Skeletal muscle tissue (tissue), 4 donors: ENCODE measurements around the gene RAPGEF4. TPM values are rescaled to one million over a fixed set of nuclear protein-coding genes. Genes with fewer than 3 reads are reported as not detected.
"Not testable (repeated sequence)": the region's sequence is repeated elsewhere in the genome, so short reads cannot be mapped to it uniquely, and the experiment has no call there.

Source experiments
- H3K27ac ChIP-seq: one replicate; pipeline ENCODE4 v1.7.0; 2013; ENCODE audit warnings: mild to moderate bottlenecking, low read depth, low read length, inconsistent platforms
- H3K27me3 ChIP-seq, 3 donors: one replicate each; pipeline ENCODE4 v1.7.0; 2013; ENCODE audit warnings: low read length in 3 of 3; ENCODE audit not compliant: control insufficient read depth in 3 of 3, insufficient read depth in 3 of 3
- H3K36me3 ChIP-seq, 3 donors: one replicate each; pipeline ENCODE4 v1.7.0; 2013; ENCODE audit warnings: low read length in 3 of 3; ENCODE audit not compliant: control insufficient read depth in 3 of 3, insufficient read depth in 3 of 3
- H3K4me1 ChIP-seq, 3 donors: one replicate each; pipeline ENCODE4 v1.7.0; 2013; ENCODE audit warnings: low read length in 3 of 3, mild to moderate bottlenecking in 3 of 3; ENCODE audit not compliant: control insufficient read depth in 3 of 3, insufficient read depth in 3 of 3
- H3K4me3 ChIP-seq, 3 donors: one replicate each; pipeline ENCODE4 v1.7.0; 2013; ENCODE audit warnings: low read length in 3 of 3
- H3K9ac ChIP-seq, 3 donors: one replicate each; pipeline ENCODE4 v1.7.0; 2013; ENCODE audit warnings: low read length in 3 of 3, mild to moderate bottlenecking in 3 of 3, moderate library complexity in 2 of 3, low read depth in 1 of 3
- H3K9me3 ChIP-seq, 3 donors: one replicate each; pipeline ENCODE4 v1.7.0; 2013; ENCODE audit warnings: low read length in 3 of 3; ENCODE audit not compliant: control insufficient read depth in 3 of 3
- total RNA-seq: library from RNA; depleted of rRNA; stranded (reverse); fragments of >200 nt; gene quantifications from one replicate; pipeline ENCODE4 v1.2.3, GENCODE V29; 2014
- donor health status: Osteomylitis.

Gene RAPGEF4
- total RNA-seq, 1 donor from 2014 or later: 5.7 TPM

DNA sequence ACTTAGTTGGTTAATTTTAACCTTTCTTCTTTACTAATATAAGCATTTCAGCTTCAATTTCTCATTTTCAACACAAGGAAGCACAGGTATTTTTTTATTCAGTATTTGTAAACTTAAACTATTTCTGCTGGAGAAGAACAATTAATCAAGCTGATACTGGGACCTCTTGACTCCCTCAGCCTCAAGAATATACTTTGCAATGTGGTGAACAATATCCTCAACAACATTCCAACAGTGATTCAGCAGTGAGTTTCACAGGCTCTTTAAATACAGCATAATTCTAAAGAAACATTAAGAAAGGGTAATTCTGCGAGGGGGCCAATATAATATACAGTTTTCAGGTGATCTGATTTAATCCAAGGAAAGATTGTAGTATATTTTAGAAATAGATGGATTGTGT is 10.0 kb downstream of the RAPGEF4 start:
- Histone ChIP-seq H3K36me3 (no peaks in the 10 kb centered on the region), H3K27me3 (no peaks in the 10 kb centered on the region), H3K27ac (no peak overlapping the region), H3K9me3 (peaks cover 0 to 6% (median 2%) of the 10 kb centered on the region in 3 donors), H3K4me3 (no peak overlapping the region), H3K4me1 (no peaks in the 10 kb centered on the region), H3K9ac (no peak overlapping the region)

DNA sequence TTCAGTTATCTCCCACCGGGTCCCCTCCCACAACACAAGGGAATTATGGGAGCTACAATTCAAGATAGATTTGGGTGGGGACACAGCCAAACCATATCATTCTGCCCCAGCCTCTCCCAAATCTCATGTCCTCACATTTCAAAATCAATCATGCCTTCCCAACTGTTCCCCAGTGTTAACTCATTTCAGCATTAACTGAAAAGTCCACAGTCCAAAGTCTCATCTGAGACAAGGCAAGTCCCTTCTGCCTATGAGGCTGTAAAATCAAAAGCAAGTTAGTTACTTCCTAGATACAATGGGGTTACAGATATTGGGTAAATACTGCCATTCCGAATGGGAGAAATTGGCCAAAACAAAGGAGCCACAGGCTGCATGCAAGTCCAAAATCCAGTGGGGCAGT is 12.9 kb downstream of the RAPGEF4 start:
- not testable (repeated sequence) for H3K27ac ChIP-seq, H3K9me3 ChIP-seq, H3K27me3 ChIP-seq, H3K4me3 ChIP-seq, H3K4me1 ChIP-seq, H3K9ac ChIP-seq, H3K36me3 ChIP-seq

DNA sequence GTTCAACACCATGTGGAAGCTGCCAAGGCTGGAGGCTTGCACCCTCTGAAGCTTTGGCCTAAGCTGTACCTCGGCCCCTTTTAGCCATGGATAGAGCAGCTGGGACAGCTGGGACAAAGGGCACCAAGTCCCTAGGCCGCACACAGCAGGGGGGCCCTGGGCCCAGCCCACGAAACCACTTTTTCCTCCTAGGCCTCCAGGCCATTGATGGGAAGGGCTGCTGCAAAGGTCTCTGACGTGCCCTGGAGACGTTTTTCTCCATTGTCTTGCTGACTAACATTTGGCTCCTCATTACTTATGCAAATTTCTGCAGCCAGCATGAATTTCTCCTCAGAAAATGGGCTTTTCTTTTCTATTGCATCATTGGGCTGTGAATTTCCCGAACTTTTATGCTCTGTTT is 13.7 kb downstream of the RAPGEF4 start:
- H3K9me3 ChIP-seq: peaks cover 0 to 2% (median 0%) of the 10 kb centered on the region in 3 donors
- no peak overlapping the region for H3K4me3 ChIP-seq
- no peak overlapping the region for H3K27ac ChIP-seq
- H3K27me3 ChIP-seq: no peaks in the 10 kb centered on the region
- no peaks in the 10 kb centered on the region for H3K36me3 ChIP-seq
- no peak overlapping the region for H3K9ac ChIP-seq
- H3K4me1 ChIP-seq: no peaks in the 10 kb centered on the region

DNA sequence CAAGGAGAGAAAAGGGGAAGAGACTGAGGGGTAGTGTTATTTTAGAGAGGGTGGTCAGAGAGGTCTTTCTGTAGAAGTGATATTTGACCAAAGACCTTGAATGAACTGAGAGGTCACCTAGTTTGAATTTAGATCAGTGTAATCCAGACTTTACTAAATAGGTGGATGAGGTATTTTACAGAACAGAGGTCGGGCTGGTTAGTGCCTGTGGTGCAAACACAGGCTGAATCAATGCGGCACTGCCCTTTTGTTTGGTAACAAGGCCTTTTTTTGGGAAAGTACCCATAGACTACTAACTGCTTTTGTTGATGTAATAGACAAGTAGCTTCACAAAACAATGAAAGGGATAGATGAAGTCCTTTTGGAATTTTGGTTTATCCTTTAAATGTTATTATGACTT is 15.9 kb downstream of the RAPGEF4 start:
- Histone ChIP-seq H3K27me3 (no peaks in the 10 kb centered on the region), H3K9ac (no peak overlapping the region), H3K9me3 (no peaks in the 10 kb centered on the region), H3K4me1 (no peaks in the 10 kb centered on the region), H3K36me3 (no peaks in the 10 kb centered on the region), H3K27ac (no peak overlapping the region), H3K4me3 (no peak overlapping the region)

DNA sequence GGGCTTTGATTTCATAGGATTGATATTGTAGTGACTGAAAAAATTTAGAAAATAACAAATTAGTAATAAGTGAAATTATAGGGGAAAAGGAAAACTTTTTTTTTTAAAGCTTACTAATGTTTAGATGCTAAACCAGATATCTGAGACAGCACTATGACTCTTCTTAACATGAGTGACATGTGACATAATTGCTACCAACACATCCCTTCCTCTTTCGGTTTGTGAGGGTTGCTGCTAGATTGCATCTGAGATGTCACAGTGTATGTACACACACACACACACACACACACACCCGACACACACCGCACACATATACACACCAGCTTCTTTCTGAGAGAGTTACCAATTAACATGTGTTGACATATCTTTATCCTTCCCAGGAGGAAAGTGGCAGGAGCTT is 18.0 kb downstream of the RAPGEF4 start:
- Histone ChIP-seq H3K4me1 (no peaks in the 10 kb centered on the region), H3K27ac (no peak overlapping the region), H3K4me3 (no peak overlapping the region), H3K9me3 (no peaks in the 10 kb centered on the region), H3K36me3 (no peaks in the 10 kb centered on the region), H3K9ac (no peak overlapping the region), H3K27me3 (no peaks in the 10 kb centered on the region)

DNA sequence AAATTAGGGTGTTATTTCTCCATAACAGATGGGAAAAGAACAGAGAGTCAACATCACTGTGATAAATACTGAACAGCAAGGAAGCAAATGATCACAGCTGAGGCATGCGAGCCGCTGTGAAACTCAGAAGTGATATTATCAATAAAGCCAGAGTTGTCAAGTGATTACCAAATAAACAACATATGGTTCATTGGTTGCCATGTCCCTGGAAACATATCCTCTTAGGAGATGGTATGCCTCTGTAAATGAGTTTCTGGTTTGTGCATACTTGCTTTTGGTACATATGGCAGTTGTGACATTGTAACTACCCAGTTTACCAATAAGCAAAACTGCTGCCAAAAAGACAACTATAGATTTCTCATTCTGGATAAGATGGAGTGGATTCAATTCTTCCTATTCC is 23.8 kb downstream of the RAPGEF4 start:
- Histone ChIP-seq H3K27me3 (no peaks in the 10 kb centered on the region), H3K4me1 (no peaks in the 10 kb centered on the region), H3K4me3 (no peak overlapping the region), H3K36me3 (no peaks in the 10 kb centered on the region), H3K27ac (no peak overlapping the region), H3K9me3 (no peaks in the 10 kb centered on the region), H3K9ac (no peak overlapping the region)

DNA sequence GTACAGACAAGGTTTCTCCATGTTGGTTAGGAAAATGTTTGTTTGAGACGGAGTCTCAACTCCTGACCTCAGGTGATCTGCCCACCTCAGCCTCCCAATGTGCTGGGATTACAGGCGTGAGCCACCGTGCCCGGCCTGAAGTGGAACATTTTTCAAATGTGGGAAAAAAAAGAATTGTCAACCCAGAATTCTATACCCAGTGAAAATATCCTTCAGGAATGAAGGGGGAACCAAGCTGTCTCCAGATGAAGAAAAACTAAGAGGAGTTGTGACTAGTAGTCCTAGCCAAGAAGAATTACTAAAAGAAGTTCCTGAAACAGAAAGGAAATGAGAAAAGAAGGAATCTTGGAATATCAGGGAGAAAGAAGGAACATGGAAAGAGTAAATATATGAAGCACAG is 25.7 kb downstream of the RAPGEF4 start:
- no peaks in the 10 kb centered on the region for H3K27me3 ChIP-seq
- H3K36me3 ChIP-seq: no peaks in the 10 kb centered on the region
- H3K9ac ChIP-seq: no peak overlapping the region
- H3K9me3 ChIP-seq: no peaks in the 10 kb centered on the region
- H3K4me3 ChIP-seq: no peak overlapping the region
- no peaks in the 10 kb centered on the region for H3K4me1 ChIP-seq
- no peak overlapping the region for H3K27ac ChIP-seq

DNA sequence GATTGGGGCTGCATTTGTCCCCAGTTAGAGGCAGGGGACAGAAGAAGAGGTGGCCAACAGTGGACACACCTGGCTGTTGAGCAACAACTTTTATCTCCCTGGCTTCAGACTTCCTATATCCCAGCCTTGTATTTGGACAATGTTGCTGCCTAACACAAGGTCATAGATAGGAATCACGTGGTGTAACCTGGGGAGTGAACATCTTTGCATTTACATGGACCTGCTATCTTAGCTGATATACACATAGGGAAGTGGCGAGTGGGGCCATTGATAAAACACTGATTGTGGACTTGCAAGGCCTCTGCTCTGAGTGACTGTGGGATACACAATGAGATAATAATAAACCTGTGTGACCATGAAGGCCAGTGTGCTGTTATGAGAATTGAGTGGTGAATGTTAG is 26.9 kb downstream of the RAPGEF4 start:
- Histone ChIP-seq H3K27me3 (no peaks in the 10 kb centered on the region), H3K4me3 (no peak overlapping the region), H3K36me3 (no peaks in the 10 kb centered on the region), H3K27ac (no peak overlapping the region), H3K9me3 (no peaks in the 10 kb centered on the region), H3K9ac (no peak overlapping the region), H3K4me1 (no peaks in the 10 kb centered on the region)

DNA sequence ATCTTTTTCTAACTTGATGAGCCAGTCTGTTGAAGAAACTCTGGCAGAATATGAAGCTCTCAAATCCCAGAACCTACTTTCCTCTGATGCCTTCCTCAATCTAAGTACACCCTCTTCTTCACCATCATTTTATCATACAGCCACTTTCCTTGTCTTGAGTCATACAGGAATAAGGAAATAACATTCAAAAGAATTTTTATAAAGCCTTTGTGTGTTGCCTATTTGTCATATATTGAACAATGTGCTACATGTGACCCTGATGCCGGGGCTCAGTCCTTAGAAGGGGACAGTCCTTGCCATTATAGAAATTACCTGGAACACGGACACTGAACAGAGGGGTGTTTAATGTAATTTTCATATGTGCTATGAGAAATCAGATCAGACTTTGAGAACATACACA is 27.4 kb downstream of the RAPGEF4 start:
- H3K27ac ChIP-seq: no peak overlapping the region
- no peaks in the 10 kb centered on the region for H3K9me3 ChIP-seq
- H3K4me3 ChIP-seq: no peak overlapping the region

DNA sequence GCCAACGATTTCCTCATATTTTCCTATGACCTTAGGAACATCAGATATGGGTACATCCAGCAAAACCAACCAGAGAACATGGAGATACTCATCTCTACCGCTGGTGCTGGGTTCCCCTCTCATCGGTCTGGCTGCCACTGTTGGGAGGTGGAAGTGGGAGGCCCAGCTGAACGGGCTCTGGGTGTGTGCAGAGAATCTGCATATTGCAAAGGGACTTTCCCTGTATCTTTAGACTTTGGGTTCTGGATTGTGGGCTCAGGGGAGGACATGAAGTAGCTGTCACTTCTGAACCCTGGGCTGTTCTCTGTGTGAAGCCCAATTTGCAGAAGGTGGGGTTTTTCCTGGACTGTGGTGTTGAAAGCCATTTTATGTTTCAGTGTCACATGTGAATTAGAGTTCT is 30.0 kb downstream of the RAPGEF4 start:
- Histone ChIP-seq H3K27ac (no peak overlapping the region), H3K27me3 (no peaks in the 10 kb centered on the region), H3K4me3 (no peak overlapping the region), H3K36me3 (no peaks in the 10 kb centered on the region), H3K4me1 (no peaks in the 10 kb centered on the region), H3K9ac (no peak overlapping the region), H3K9me3 (no peaks in the 10 kb centered on the region)

More for the DNA sequence above, 27.4 kb downstream of the RAPGEF4 start:
- Histone ChIP-seq H3K9ac (no peak overlapping the region), H3K36me3 (no peaks in the 10 kb centered on the region), H3K4me1 (no peaks in the 10 kb centered on the region), H3K27me3 (no peaks in the 10 kb centered on the region)

DNA sequence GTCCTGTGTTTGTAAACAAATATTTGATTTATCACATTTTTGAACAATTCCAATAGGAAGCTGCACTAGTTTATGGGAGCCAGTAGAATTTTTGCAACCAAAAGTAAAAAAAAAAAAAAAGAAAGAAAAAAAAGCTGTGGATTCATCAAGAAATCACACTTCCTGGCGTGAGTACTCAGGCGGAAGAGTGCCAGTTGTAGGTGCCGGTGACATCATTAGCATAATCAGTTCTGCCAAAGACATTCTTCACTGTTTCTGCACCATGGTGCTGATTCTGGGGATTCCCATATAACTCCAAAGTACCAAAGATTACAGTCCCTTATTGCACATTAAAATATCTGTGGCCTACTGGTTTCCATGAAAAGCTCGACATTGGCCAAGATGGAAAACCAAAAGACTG is 32.8 kb downstream of the RAPGEF4 start:
- Histone ChIP-seq H3K9me3 (no peaks in the 10 kb centered on the region), H3K4me3 (no peak overlapping the region), H3K27ac (no peak overlapping the region), H3K36me3 (no peaks in the 10 kb centered on the region), H3K4me1 (no peaks in the 10 kb centered on the region), H3K27me3 (no peaks in the 10 kb centered on the region), H3K9ac (no peak overlapping the region)
